Testis (tissue), 3 donors: ENCODE data around the gene PSD2. TPM values are rescaled to one million over a fixed set of nuclear protein-coding genes. Genes with fewer than 3 reads are reported as not detected.
"Not testable (repeated sequence)": the region's sequence is repeated elsewhere in the genome, so short reads cannot be mapped to it uniquely, and the experiment has no call there.

Experiments used
- DNase-seq: peaks from one replicate; pipeline ENCODE4 v3.0.0-alpha.2; 2019
- H3K27ac ChIP-seq, 2 donors: fragments of 200-600 bp; sonication (generic); one replicate each; pipeline ENCODE4 v1.5.1; 2019
- H3K27me3 ChIP-seq: fragments of 200-600 bp; sonication (generic); one replicate; pipeline ENCODE4 v1.5.1; 2019
- H3K36me3 ChIP-seq: fragments of 200-600 bp; sonication (generic); one replicate; pipeline ENCODE4 v1.5.1; 2017; ENCODE audit warnings: low read depth; ENCODE audit errors: missing control alignments
- H3K4me1 ChIP-seq: fragments of 200-600 bp; sonication (generic); one replicate; pipeline ENCODE4 v1.5.1; 2019
- H3K4me3 ChIP-seq, 2 donors: fragments of 200-600 bp; sonication (generic); one replicate each; pipeline ENCODE4 v1.5.1; 2017 to 2019
- H3K9me3 ChIP-seq: fragments of 200-600 bp; sonication (generic); one replicate; pipeline ENCODE4 v1.5.1; 2017
- CTCF ChIP-seq, 3 experiments: fragments of 450-650 bp in 2 of 3; fragments of 200-600 bp in 1 of 3; sonication (generic) in 1 of 3; IDR thresholded peaks; one replicate each; pipeline ENCODE4 v1.5.1; 2016 to 2019; ENCODE audit warnings: antibody characterized with exemption in 3 of 3, mild to moderate bottlenecking in 2 of 3, moderate library complexity in 1 of 3
- POLR2A ChIP-seq: fragments of 450-650 bp; IDR thresholded peaks from one replicate; pipeline ENCODE4 v1.6.1; 2017; ENCODE audit warnings: antibody characterized with exemption, mild to moderate bottlenecking, moderate library complexity
- WGBS, 2 donors: methylation state at CpG; one replicate each; pipeline ENCODE4 v1.1.5; 2018; 5-methylcytosine and 5-hydroxymethylcytosine counted together
- intact Hi-C: fragments of 100-400 bp; cut with DNase I; formaldehyde crosslinking; loops from one replicate; pipeline ENCODE4 v1.15.1; 2023; ENCODE audit warnings: low total_unique reads
- polyA plus RNA-seq: library from polyadenylated mRNA; stranded (reverse); fragments of 350-450 nt; fragmentation: Illumina TruSeq; extraction: RNeasy Lipid Tissue Mini Kit (QIAGEN cat#74804); gene quantifications from one replicate; pipeline ENCODE4 v1.2.3, GENCODE V29; 2014; ENCODE audit warnings: low read depth, low replicate concordance; ENCODE audit not compliant: insufficient read depth
- total RNA-seq, 2 donors: library from RNA; depleted of rRNA; stranded (reverse); fragments of >200 nt; gene quantifications; one replicate each; pipeline ENCODE4 v1.2.3, GENCODE V29; 2016

The PSD2 gene
- total and polyA plus RNA-seq, 3 donors from 2014 or later: 1.6 to 2.0 (median 1.9) TPM

GRCh38 chr5:139789116-139789844 is 6.3 kb upstream of the PSD2 start:
- H3K36me3 ChIP-seq: no peaks in the 10 kb centered on the region
- intact Hi-C loops: loop anchor here (5.0 to 10.0 kb wide), 2 partner anchors 178 to 366 kb away; no protein-coding TSS in a partner anchor
- H3K4me1 ChIP-seq: peaks cover 17% of the 10 kb centered on the region
- peak overlapping the region; percentile 24 to 78 for H3K27ac ChIP-seq
- H3K9me3 ChIP-seq: no peaks in the 10 kb centered on the region
- WGBS, 2 donors: 64 to 72% methylated on average over 11 to 12 of the region's 12 CpGs
- TF ChIP-seq CTCF (IDR thresholded peaks at IDR 0.05) (no peak), POLR2A (no peak)
- no peak overlapping the region for H3K4me3 ChIP-seq
- no peak for DNase-seq
- H3K27me3 ChIP-seq: no peaks in the 10 kb centered on the region

- 87% methylated on average over 12 of the region's 12 CpGs for WGBS, 2 donors
- H3K9me3 ChIP-seq: no peaks in the 10 kb centered on the region
- intact Hi-C loops: loop anchor here (5.0 to 10.0 kb wide), 3 partner anchors 75 to 365 kb away; no protein-coding TSS in a partner anchor
These were observed 5.8 kb upstream of the PSD2 start for GRCh38 chr5:139789845-139790189.

GRCh38 chr5:139792218-139792617 is 3.4 kb upstream of the PSD2 start:
- 80 to 89% methylated on average over 1 to 2 of the region's 2 CpGs for WGBS, 2 donors
- Histone ChIP-seq H3K9me3 (no peaks in the 10 kb centered on the region), H3K27me3 (no peaks in the 10 kb centered on the region), H3K4me3 (no peak overlapping the region), H3K27ac (no peak overlapping the region), H3K36me3 (no peaks in the 10 kb centered on the region), H3K4me1 (peaks cover 18% of the 10 kb centered on the region)
- DNase-seq: no peak
- no peak for TF ChIP-seq POLR2A
- TF ChIP-seq CTCF (IDR thresholded peaks at IDR 0.05): no peak
- intact Hi-C loops: loop anchor here (10.0 kb wide), 1 partner anchor 73 kb away; no protein-coding TSS in a partner anchor

More at GRCh38 chr5:139789845-139790189, 5.8 kb upstream of the PSD2 start:
- Histone ChIP-seq H3K4me1 (peaks cover 17% of the 10 kb centered on the region), H3K27me3 (no peaks in the 10 kb centered on the region), H3K27ac (peak overlapping the region in 1 of 2 donors; percentile 14), H3K4me3 (no peak overlapping the region), H3K36me3 (no peaks in the 10 kb centered on the region)
- TF ChIP-seq CTCF (IDR thresholded peaks at IDR 0.05): no peak
- no peak for TF ChIP-seq POLR2A
- DNase-seq: no peak

DNA sequence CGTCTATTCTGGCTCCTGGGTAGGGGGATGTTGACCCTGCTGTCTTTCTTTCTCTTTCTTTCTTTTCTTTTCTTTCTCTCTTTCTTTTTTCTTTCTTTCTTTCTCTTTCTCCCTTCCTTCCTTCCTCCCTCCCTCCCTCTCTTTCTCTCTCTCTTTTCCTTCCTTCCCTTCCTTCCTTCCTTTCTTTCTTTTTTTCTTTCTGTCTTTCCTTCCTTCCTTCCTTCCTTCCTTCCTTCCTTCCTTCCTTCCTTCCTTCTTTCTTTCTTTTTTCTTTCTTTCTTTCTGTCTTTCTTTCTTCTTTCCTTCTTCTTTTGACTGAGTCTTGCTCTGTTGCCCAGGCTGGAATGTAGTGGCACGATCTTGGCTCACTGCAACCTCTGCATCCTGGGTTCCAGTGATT is 3.0 kb upstream of the PSD2 start:
- H3K27ac ChIP-seq, H3K36me3 ChIP-seq, H3K9me3 ChIP-seq, H3K4me3 ChIP-seq, H3K27me3 ChIP-seq, DNase-seq: not testable (repeated sequence)
- intact Hi-C loops: loop anchor here (10.0 kb wide), 1 partner anchor 72 kb away; no protein-coding TSS in a partner anchor
- H3K4me1 ChIP-seq: peaks cover 17% of the 10 kb centered on the region
- 83 to 88% methylated on average over 2 of the region's 2 CpGs for WGBS, 2 donors

- no peak for TF ChIP-seq POLR2A
- no peak for TF ChIP-seq CTCF (IDR thresholded peaks at IDR 0.05)
- no peaks in the 10 kb centered on the region for H3K9me3 ChIP-seq
- WGBS, 2 donors: 85 to 89% methylated on average over 5 to 6 of the region's 6 CpGs
- H3K36me3 ChIP-seq: no peaks in the 10 kb centered on the region
- H3K27me3 ChIP-seq: no peaks in the 10 kb centered on the region
- no peak overlapping the region for H3K27ac ChIP-seq
- peaks cover 4% of the 10 kb centered on the region for H3K4me1 ChIP-seq
- DNase-seq: no peak
- intact Hi-C loops: loop anchor here (10.0 kb wide), 1 partner anchor 71 kb away; no protein-coding TSS in a partner anchor
- H3K4me3 ChIP-seq: no peak overlapping the region
These were observed 1.4 kb upstream of the PSD2 start for GRCh38 chr5:139794067-139794846.
